ENCODE measurements around the gene TNIK.

The TNIK gene

GRCh38 chr3:171369156-171369555 is 91.0 kb downstream of the TNIK start:
- no peak for TF ChIP-seq REST (IDR thresholded peaks at IDR 0.05; ENCODE audit: insufficient read depth in 1 of 2, low read depth in 2 of 2, low read length in 2 of 2)
- no peak for TF ChIP-seq SIN3A (IDR thresholded peaks at IDR 0.05; ENCODE audit: borderline replicate concordance, insufficient read depth, low read length)
- TF ChIP-seq TAF1 (IDR thresholded peaks at IDR 0.05; ENCODE audit: borderline replicate concordance, insufficient read depth, low read length), result no peak
- TF ChIP-seq FOXP2 (optimal IDR thresholded peaks at IDR 0.05; ENCODE audit: borderline replicate concordance, extremely low read depth, extremely low read length, insufficient read depth), result no peak
- TF ChIP-seq POLR2AphosphoS5 (IDR thresholded peaks at IDR 0.05; ENCODE audit: low read depth, low read length), result no peak

GRCh38 chr3:171366043-171366442 is 94.2 kb downstream of the TNIK start:
- TF ChIP-seq REST (IDR thresholded peaks at IDR 0.05; ENCODE audit: insufficient read depth in 1 of 2, low read depth in 2 of 2, low read length in 2 of 2) (no peak), POLR2AphosphoS5 (IDR thresholded peaks at IDR 0.05; ENCODE audit: low read depth, low read length) (no peak), TAF1 (IDR thresholded peaks at IDR 0.05; ENCODE audit: borderline replicate concordance, insufficient read depth, low read length) (no peak), FOXP2 (optimal IDR thresholded peaks at IDR 0.05; ENCODE audit: borderline replicate concordance, extremely low read depth, extremely low read length, insufficient read depth) (no peak), SIN3A (IDR thresholded peaks at IDR 0.05; ENCODE audit: borderline replicate concordance, insufficient read depth, low read length) (no peak)

GRCh38 chr3:171365489-171365888 is 94.7 kb downstream of the TNIK start:
- TF ChIP-seq TAF1 (IDR thresholded peaks at IDR 0.05; ENCODE audit: borderline replicate concordance, insufficient read depth, low read length), result no peak
- no peak for TF ChIP-seq FOXP2 (optimal IDR thresholded peaks at IDR 0.05; ENCODE audit: borderline replicate concordance, extremely low read depth, extremely low read length, insufficient read depth)
- TF ChIP-seq REST (IDR thresholded peaks at IDR 0.05; ENCODE audit: insufficient read depth in 1 of 2, low read depth in 2 of 2, low read length in 2 of 2), result no peak
- TF ChIP-seq POLR2AphosphoS5 (IDR thresholded peaks at IDR 0.05; ENCODE audit: low read depth, low read length), result no peak
- no peak for TF ChIP-seq SIN3A (IDR thresholded peaks at IDR 0.05; ENCODE audit: borderline replicate concordance, insufficient read depth, low read length)

- TF ChIP-seq REST (IDR thresholded peaks at IDR 0.05; ENCODE audit: insufficient read depth in 1 of 2, low read depth in 2 of 2, low read length in 2 of 2), result no peak
- no peak for TF ChIP-seq FOXP2 (optimal IDR thresholded peaks at IDR 0.05; ENCODE audit: borderline replicate concordance, extremely low read depth, extremely low read length, insufficient read depth)
- no peak for TF ChIP-seq SIN3A (IDR thresholded peaks at IDR 0.05; ENCODE audit: borderline replicate concordance, insufficient read depth, low read length)
- TF ChIP-seq TAF1 (IDR thresholded peaks at IDR 0.05; ENCODE audit: borderline replicate concordance, insufficient read depth, low read length), result no peak
- no peak for TF ChIP-seq POLR2AphosphoS5 (IDR thresholded peaks at IDR 0.05; ENCODE audit: low read depth, low read length)
Observed at GRCh38 chr3:171364500-171364899, 95.7 kb downstream of the TNIK start.

GRCh38 chr3:171363202-171363601 is 97.0 kb downstream of the TNIK start:
- no peak for TF ChIP-seq TAF1 (IDR thresholded peaks at IDR 0.05; ENCODE audit: borderline replicate concordance, insufficient read depth, low read length)
- TF ChIP-seq SIN3A (IDR thresholded peaks at IDR 0.05; ENCODE audit: borderline replicate concordance, insufficient read depth, low read length), result no peak
- no peak for TF ChIP-seq FOXP2 (optimal IDR thresholded peaks at IDR 0.05; ENCODE audit: borderline replicate concordance, extremely low read depth, extremely low read length, insufficient read depth)
- no peak for TF ChIP-seq POLR2AphosphoS5 (IDR thresholded peaks at IDR 0.05; ENCODE audit: low read depth, low read length)
- TF ChIP-seq REST (IDR thresholded peaks at IDR 0.05; ENCODE audit: insufficient read depth in 1 of 2, low read depth in 2 of 2, low read length in 2 of 2), result no peak

Measured in PFSK-1 (cell line).